Measurements from ENCODE around the gene DNAJC11.

DNAJC11 gene

GRCh38 chr1:6652986-6653385 lies 48.6 kb downstream of the DNAJC11 start:
- no peaks in the 10 kb centered on the region for H3K27me3 ChIP-seq (ENCODE audit: insufficient read depth, poor library complexity, severe bottlenecking)
- DNase-seq (ENCODE audit: low read depth in 1 of 2, low spot score in 1 of 2) = peak in 1 of 2 experiments; percentile 92
- no peak overlapping the region for H3K4me3 ChIP-seq (replicated peaks; ENCODE audit: insufficient read depth, low read length)
- no peak; the same call in 1 of the 2 replicates for TF ChIP-seq POLR2AphosphoS5 (IDR thresholded peaks at IDR 0.05; ENCODE audit: low read depth)
- TF ChIP-seq SPI1 (IDR thresholded peaks at IDR 0.05; ENCODE audit: borderline replicate concordance, low read depth) = peak; percentile 13; the same call in 1 of the 2 replicates
- TF ChIP-seq REST (IDR thresholded peaks at IDR 0.05; ENCODE audit: insufficient replicate concordance, low read depth) = no peak
- H3K27ac ChIP-seq (replicated peaks) = peak overlapping the region; percentile 36

GRCh38 chr1:6651909-6652308 lies 49.7 kb downstream of the DNAJC11 start:
- no peaks in the 10 kb centered on the region for H3K27me3 ChIP-seq (ENCODE audit: insufficient read depth, poor library complexity, severe bottlenecking)
- no peak overlapping the region for H3K27ac ChIP-seq (replicated peaks)
- no peak overlapping the region for H3K4me3 ChIP-seq (replicated peaks; ENCODE audit: insufficient read depth, low read length)
- no peak for DNase-seq (ENCODE audit: low read depth in 1 of 2, low spot score in 1 of 2)
- TF ChIP-seq POLR2AphosphoS5 (IDR thresholded peaks at IDR 0.05; ENCODE audit: low read depth) (no peak), SPI1 (IDR thresholded peaks at IDR 0.05; ENCODE audit: borderline replicate concordance, low read depth) (no peak), REST (IDR thresholded peaks at IDR 0.05; ENCODE audit: insufficient replicate concordance, low read depth) (no peak)

- no peak overlapping the region for H3K4me3 ChIP-seq (replicated peaks; ENCODE audit: insufficient read depth, low read length)
- H3K27ac ChIP-seq (replicated peaks) = no peak overlapping the region
- no peaks in the 10 kb centered on the region for H3K27me3 ChIP-seq (ENCODE audit: insufficient read depth, poor library complexity, severe bottlenecking)
- no peak for DNase-seq (ENCODE audit: low read depth in 1 of 2, low spot score in 1 of 2)
- TF ChIP-seq REST (IDR thresholded peaks at IDR 0.05; ENCODE audit: insufficient replicate concordance, low read depth) (no peak), POLR2AphosphoS5 (IDR thresholded peaks at IDR 0.05; ENCODE audit: low read depth) (no peak), GABPA (IDR thresholded peaks at IDR 0.05; ENCODE audit: low read depth) (no peak), SPI1 (IDR thresholded peaks at IDR 0.05; ENCODE audit: borderline replicate concordance, low read depth) (no peak), CTCF (IDR thresholded peaks at IDR 0.05; ENCODE audit: insufficient read depth, low read length) (no peak)
Observed at GRCh38 chr1:6648556-6648955, 53.1 kb downstream of the DNAJC11 start.

GRCh38 chr1:6646499-6647148 lies 55.0 kb downstream of the DNAJC11 start:
- H3K4me3 ChIP-seq (replicated peaks; ENCODE audit: insufficient read depth, low read length) = no peak overlapping the region
- no peak for TF ChIP-seq POLR2AphosphoS5 (IDR thresholded peaks at IDR 0.05; ENCODE audit: low read depth)
- TF ChIP-seq CTCF (IDR thresholded peaks at IDR 0.05; ENCODE audit: insufficient read depth, low read length) = peak; percentile 39
- DNase-seq (ENCODE audit: low read depth in 1 of 2, low spot score in 1 of 2) = peak in 1 of 2 experiments; percentile 28
- no peaks in the 10 kb centered on the region for H3K27me3 ChIP-seq (ENCODE audit: insufficient read depth, poor library complexity, severe bottlenecking)
- H3K27ac ChIP-seq (replicated peaks) = no peak overlapping the region

Data from HL-60 (cell line).